Upper lobe of right lung (tissue), 1 donor: ENCODE results near the gene DDAH1. TPM values are rescaled to one million over a fixed set of nuclear protein-coding genes. Genes with fewer than 3 reads are reported as not detected.

Source experiments
- ATAC-seq: fragments of 200-7000 bp; cut with Tn5 transposase; one replicate; pipeline ENCODE4 v1.9.1; 2020; ENCODE audit warnings: mild to moderate bottlenecking, moderate library complexity
- DNase-seq: peaks from one replicate; pipeline ENCODE4 v3.0.0-alpha.2; 2020
- H3K27ac ChIP-seq: fragments of 200-600 bp; one replicate; pipeline ENCODE4 v1.8.0; 2022
- H3K27me3 ChIP-seq: fragments of 200-600 bp; one replicate; pipeline ENCODE4 v1.8.0; 2022; ENCODE audit warnings: mild to moderate bottlenecking
- H3K36me3 ChIP-seq: fragments of 200-600 bp; one replicate; pipeline ENCODE4 v1.8.0; 2022
- H3K4me1 ChIP-seq: fragments of 200-600 bp; one replicate; pipeline ENCODE4 v1.8.0; 2022
- H3K4me3 ChIP-seq: fragments of 200-600 bp; one replicate; pipeline ENCODE4 v1.8.0; 2022; ENCODE audit warnings: mild to moderate bottlenecking
- H3K9me3 ChIP-seq: fragments of 200-600 bp; one replicate; pipeline ENCODE4 v1.8.0; 2022
- CTCF ChIP-seq: fragments of 200-600 bp; IDR thresholded peaks from one replicate; pipeline ENCODE4 v1.8.0; 2022; ENCODE audit warnings: antibody characterized with exemption
- intact Hi-C: fragments of 100-400 bp; cut with DNase I; formaldehyde crosslinking; loops from one replicate; pipeline ENCODE4 v1.11.0; 2022
- total RNA-seq: library from RNA; stranded (reverse); fragmentation: NEBNext Ultra II Directional; extraction: Animal tissue kit (Norgen Biotek cat#: 25700); gene quantifications from one replicate; pipeline ENCODE4 v1.2.1, GENCODE V29; 2021
- donor health status: DM: no; HTN: yes; CAD: no; lungs with severe emphysema.

The DDAH1 gene
- total RNA-seq, 1 donor from 2014 or later: 51.3 TPM

GRCh38 chr1:85438353-85438752 lies 26.6 kb downstream of the DDAH1 start:
- Histone ChIP-seq H3K9me3 (no peaks in the 10 kb centered on the region), H3K4me3 (no peak overlapping the region), H3K4me1 (no peaks in the 10 kb centered on the region), H3K36me3 (no peaks in the 10 kb centered on the region), H3K27me3 (no peaks in the 10 kb centered on the region), H3K27ac (no peak overlapping the region)
- DNase-seq (no peak), ATAC-seq (peak; percentile 36)
- intact Hi-C loops: no loop called here
- no peak for TF ChIP-seq CTCF

GRCh38 chr1:85437139-85437538 lies 27.8 kb downstream of the DDAH1 start:
- Histone ChIP-seq H3K27ac (no peak overlapping the region), H3K4me3 (no peak overlapping the region), H3K36me3 (no peaks in the 10 kb centered on the region), H3K9me3 (no peaks in the 10 kb centered on the region), H3K4me1 (no peaks in the 10 kb centered on the region), H3K27me3 (no peaks in the 10 kb centered on the region)
- no peak for ATAC-seq
- no peak for TF ChIP-seq CTCF
- no peak for DNase-seq
- intact Hi-C loops: no loop called here

GRCh38 chr1:85433096-85433495 lies 31.9 kb downstream of the DDAH1 start:
- intact Hi-C loops: no loop called here
- no peaks in the 10 kb centered on the region for H3K36me3 ChIP-seq
- no peak for ATAC-seq

GRCh38 chr1:85428471-85429089 lies 36.4 kb downstream of the DDAH1 start:
- no peaks in the 10 kb centered on the region for H3K9me3 ChIP-seq
- no peak overlapping the region for H3K4me3 ChIP-seq
- H3K4me1 ChIP-seq: peaks cover 4% of the 10 kb centered on the region
- DNase-seq (no peak), ATAC-seq (no peak)
- no peaks in the 10 kb centered on the region for H3K27me3 ChIP-seq
- H3K36me3 ChIP-seq: no peaks in the 10 kb centered on the region
- TF ChIP-seq CTCF: no peak
- H3K27ac ChIP-seq: no peak overlapping the region
- intact Hi-C loops: no loop called here

More at GRCh38 chr1:85433096-85433495, 31.9 kb downstream of the DDAH1 start:
- Histone ChIP-seq H3K4me1 (no peaks in the 10 kb centered on the region), H3K9me3 (no peaks in the 10 kb centered on the region), H3K27ac (no peak overlapping the region), H3K27me3 (no peaks in the 10 kb centered on the region), H3K4me3 (no peak overlapping the region)
- no peak for TF ChIP-seq CTCF
- no peak for DNase-seq

- ATAC-seq (no peak), DNase-seq (no peak)
- Histone ChIP-seq H3K27me3 (no peaks in the 10 kb centered on the region), H3K4me1 (peaks cover 4% of the 10 kb centered on the region), H3K27ac (no peak overlapping the region), H3K4me3 (no peak overlapping the region), H3K9me3 (no peaks in the 10 kb centered on the region), H3K36me3 (no peaks in the 10 kb centered on the region)
- intact Hi-C loops: no loop called here
- TF ChIP-seq CTCF: no peak
Measured at GRCh38 chr1:85427849-85428248, 37.1 kb downstream of the DDAH1 start.

- intact Hi-C loops: no loop called here
- no peak overlapping the region for H3K27ac ChIP-seq
- no peak for TF ChIP-seq CTCF
- DNase-seq (no peak), ATAC-seq (no peak)
- H3K9me3 ChIP-seq: no peaks in the 10 kb centered on the region
- H3K4me3 ChIP-seq: no peak overlapping the region
- no peaks in the 10 kb centered on the region for H3K36me3 ChIP-seq
- peaks cover 4% of the 10 kb centered on the region for H3K4me1 ChIP-seq
- no peaks in the 10 kb centered on the region for H3K27me3 ChIP-seq
Measured at GRCh38 chr1:85427331-85427730, 37.6 kb downstream of the DDAH1 start.
